ENCODE data around the gene CHID1. TPM values are rescaled to one million over a fixed set of nuclear protein-coding genes. Genes with fewer than 3 reads are reported as not detected.

Gene CHID1
- total and polyA plus RNA-seq, 2 experiments from 2014 or later, result 54.1 to 67.3 TPM

DNA sequence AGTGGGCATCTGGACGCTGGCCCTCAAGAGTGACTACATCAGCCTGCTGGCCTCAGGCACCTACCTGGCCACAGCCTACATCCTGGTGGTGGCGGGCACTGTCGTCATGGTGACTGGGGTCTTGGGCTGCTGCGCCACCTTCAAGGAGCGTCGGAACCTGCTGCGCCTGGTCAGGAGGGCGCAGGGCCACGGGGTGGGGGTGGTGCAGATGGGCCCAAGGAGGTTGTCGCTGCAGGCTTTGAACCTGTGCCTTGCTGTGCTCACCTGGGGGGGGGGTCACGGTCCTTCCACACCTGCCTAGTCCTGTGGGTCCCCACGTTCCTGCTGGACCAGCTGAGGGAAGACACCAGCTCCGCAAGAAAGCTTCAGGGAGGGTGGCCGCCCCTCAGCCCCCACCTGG is 74.3 kb downstream of the CHID1 start:
- Histone ChIP-seq H3K27ac (ENCODE audit: low read depth) (no peak overlapping the region), H2AFZ (no peak overlapping the region), H4K20me1 (replicated peaks; ENCODE audit: insufficient read depth) (peaks cover 30% of the 10 kb centered on the region), H3K9me2 (ENCODE audit: insufficient read depth) (no peaks in the 10 kb centered on the region), H3K36me3 (ENCODE audit: insufficient read depth) (peaks cover 6% of the 10 kb centered on the region; the same call in 1 of the 2 replicates), H3K4me1 (ENCODE audit: insufficient read depth) (peaks cover 21% of the 10 kb centered on the region), H3F3A (replicated peaks; ENCODE audit: low read depth) (peaks cover 33% of the 10 kb centered on the region), H3K4me2 (no peak overlapping the region), H3K4me3 (no peak overlapping the region), H3K79me2 (replicated peaks; ENCODE audit: insufficient read depth) (peaks cover 13% of the 10 kb centered on the region), H3K27me3 (ENCODE audit: insufficient read depth) (peaks cover 11% of the 10 kb centered on the region)
- DNase-seq (ENCODE audit: low spot score) (no peak), ATAC-seq (no peak)
- Mint-ChIP-seq H3K9me3 (no peaks in the 10 kb centered on the region), H3K4me1 (peaks cover 35% of the 10 kb centered on the region), H3K36me3 (ENCODE audit: low read depth) (peaks cover 36% of the 10 kb centered on the region), H3K27ac (no peak overlapping the region), H3K27me3 (ENCODE audit: insufficient read depth, low read depth, poor library complexity) (peaks cover 39% of the 10 kb centered on the region), H3K4me3 (no peak overlapping the region)
- TF ChIP-seq, protein P1, sequence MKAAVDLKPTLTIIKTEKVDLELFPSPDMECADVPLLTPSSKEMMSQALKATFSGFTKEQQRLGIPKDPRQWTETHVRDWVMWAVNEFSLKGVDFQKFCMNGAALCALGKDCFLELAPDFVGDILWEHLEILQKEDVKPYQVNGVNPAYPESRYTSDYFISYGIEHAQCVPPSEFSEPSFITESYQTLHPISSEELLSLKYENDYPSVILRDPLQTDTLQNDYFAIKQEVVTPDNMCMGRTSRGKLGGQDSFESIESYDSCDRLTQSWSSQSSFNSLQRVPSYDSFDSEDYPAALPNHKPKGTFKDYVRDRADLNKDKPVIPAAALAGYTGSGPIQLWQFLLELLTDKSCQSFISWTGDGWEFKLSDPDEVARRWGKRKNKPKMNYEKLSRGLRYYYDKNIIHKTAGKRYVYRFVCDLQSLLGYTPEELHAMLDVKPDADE (IDR thresholded peaks at IDR 0.05), result no peak
- TF ChIP-seq, protein P2, sequence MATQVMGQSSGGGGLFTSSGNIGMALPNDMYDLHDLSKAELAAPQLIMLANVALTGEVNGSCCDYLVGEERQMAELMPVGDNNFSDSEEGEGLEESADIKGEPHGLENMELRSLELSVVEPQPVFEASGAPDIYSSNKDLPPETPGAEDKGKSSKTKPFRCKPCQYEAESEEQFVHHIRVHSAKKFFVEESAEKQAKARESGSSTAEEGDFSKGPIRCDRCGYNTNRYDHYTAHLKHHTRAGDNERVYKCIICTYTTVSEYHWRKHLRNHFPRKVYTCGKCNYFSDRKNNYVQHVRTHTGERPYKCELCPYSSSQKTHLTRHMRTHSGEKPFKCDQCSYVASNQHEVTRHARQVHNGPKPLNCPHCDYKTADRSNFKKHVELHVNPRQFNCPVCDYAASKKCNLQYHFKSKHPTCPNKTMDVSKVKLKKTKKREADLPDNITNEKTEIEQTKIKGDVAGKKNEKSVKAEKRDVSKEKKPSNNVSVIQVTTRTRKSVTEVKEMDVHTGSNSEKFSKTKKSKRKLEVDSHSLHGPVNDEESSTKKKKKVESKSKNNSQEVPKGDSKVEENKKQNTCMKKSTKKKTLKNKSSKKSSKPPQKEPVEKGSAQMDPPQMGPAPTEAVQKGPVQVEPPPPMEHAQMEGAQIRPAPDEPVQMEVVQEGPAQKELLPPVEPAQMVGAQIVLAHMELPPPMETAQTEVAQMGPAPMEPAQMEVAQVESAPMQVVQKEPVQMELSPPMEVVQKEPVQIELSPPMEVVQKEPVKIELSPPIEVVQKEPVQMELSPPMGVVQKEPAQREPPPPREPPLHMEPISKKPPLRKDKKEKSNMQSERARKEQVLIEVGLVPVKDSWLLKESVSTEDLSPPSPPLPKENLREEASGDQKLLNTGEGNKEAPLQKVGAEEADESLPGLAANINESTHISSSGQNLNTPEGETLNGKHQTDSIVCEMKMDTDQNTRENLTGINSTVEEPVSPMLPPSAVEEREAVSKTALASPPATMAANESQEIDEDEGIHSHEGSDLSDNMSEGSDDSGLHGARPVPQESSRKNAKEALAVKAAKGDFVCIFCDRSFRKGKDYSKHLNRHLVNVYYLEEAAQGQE (IDR thresholded peaks at IDR 0.05; ENCODE audit: unreplicated experiment), result no peak
- TF ChIP-seq ZNF114 (CRISPR knock-in tag; IDR thresholded peaks at IDR 0.05) (no peak), STAT1 (IDR thresholded peaks at IDR 0.05; ENCODE audit: unreplicated experiment) (no peak), NANOG (IDR thresholded peaks at IDR 0.05; ENCODE audit: borderline replicate concordance) (no peak), ZNF331 (CRISPR knock-in tag; IDR thresholded peaks at IDR 0.05; ENCODE audit: low read depth) (no peak), JUNB (IDR thresholded peaks at IDR 0.05; ENCODE audit: unreplicated experiment) (no peak), POLR2AphosphoS5 (IDR thresholded peaks at IDR 0.05; ENCODE audit: low read depth) (no peak), EZH2phosphoT487 (IDR thresholded peaks at IDR 0.05; ENCODE audit: unreplicated experiment) (no peak), EZH2 (IDR thresholded peaks at IDR 0.05; ENCODE audit: low read depth, unreplicated experiment) (no peak)
- TF ChIP-seq, protein P3, sequence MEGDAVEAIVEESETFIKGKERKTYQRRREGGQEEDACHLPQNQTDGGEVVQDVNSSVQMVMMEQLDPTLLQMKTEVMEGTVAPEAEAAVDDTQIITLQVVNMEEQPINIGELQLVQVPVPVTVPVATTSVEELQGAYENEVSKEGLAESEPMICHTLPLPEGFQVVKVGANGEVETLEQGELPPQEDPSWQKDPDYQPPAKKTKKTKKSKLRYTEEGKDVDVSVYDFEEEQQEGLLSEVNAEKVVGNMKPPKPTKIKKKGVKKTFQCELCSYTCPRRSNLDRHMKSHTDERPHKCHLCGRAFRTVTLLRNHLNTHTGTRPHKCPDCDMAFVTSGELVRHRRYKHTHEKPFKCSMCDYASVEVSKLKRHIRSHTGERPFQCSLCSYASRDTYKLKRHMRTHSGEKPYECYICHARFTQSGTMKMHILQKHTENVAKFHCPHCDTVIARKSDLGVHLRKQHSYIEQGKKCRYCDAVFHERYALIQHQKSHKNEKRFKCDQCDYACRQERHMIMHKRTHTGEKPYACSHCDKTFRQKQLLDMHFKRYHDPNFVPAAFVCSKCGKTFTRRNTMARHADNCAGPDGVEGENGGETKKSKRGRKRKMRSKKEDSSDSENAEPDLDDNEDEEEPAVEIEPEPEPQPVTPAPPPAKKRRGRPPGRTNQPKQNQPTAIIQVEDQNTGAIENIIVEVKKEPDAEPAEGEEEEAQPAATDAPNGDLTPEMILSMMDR (conservative IDR thresholded peaks at IDR 0.05; ENCODE audit: low read depth in 2 of 2), result no peak

Data from GM23338 (cell line).